CD14-positive monocyte (primary cell): Measurements from ENCODE around the gene NAA60. TPM values are rescaled to one million over a fixed set of nuclear protein-coding genes. Genes with fewer than 3 reads are reported as not detected.

ENCODE experiments used
- DNase-seq, 3 donors: peaks; one replicate each; pipeline ENCODE4 v3.0.0-alpha.2; 2011 to 2022
- H2AFZ ChIP-seq: 2 replicates; pipeline ENCODE4 v1.6.0; 2012; ENCODE audit warnings: mild to moderate bottlenecking, low read depth, low read length, inconsistent platforms; ENCODE audit not compliant: insufficient read depth, poor library complexity, severe bottlenecking
- H3K27ac ChIP-seq, 2 donors: 1 replicate in 1 of 2; 2 replicates in 1 of 2; pipeline ENCODE4 v1.5.1; 2012 to 2013; ENCODE audit warnings: low read length in 2 of 2, control low read depth in 1 of 2, inconsistent platforms in 1 of 2, low read depth in 1 of 2, mild to moderate bottlenecking in 1 of 2
- H3K27me3 ChIP-seq, 2 donors: one replicate each; pipeline versions ENCODE4 v1.6.0 to v1.6.1; 2011 to 2013; ENCODE audit warnings: low read length in 2 of 2; ENCODE audit not compliant: control insufficient read depth in 2 of 2, insufficient read depth in 2 of 2
- H3K36me3 ChIP-seq, 2 donors: replicated peaks in 1 of 2; 1 replicate in 1 of 2; 2 replicates in 1 of 2; pipeline versions ENCODE4 v1.5.1 to v1.6.1; 2012 to 2013; ENCODE audit warnings: low read length in 2 of 2, control low read depth in 1 of 2, inconsistent platforms in 1 of 2, mild to moderate bottlenecking in 1 of 2; ENCODE audit not compliant: insufficient read depth in 2 of 2, control insufficient read depth in 1 of 2
- H3K4me1 ChIP-seq, 2 donors: 1 replicate in 1 of 2; 2 replicates in 1 of 2; pipeline versions ENCODE4 v1.5.1 to v1.6.1; 2012 to 2013; ENCODE audit warnings: low read length in 2 of 2, control low read depth in 1 of 2, inconsistent platforms in 1 of 2, mild to moderate bottlenecking in 1 of 2, moderate library complexity in 1 of 2; ENCODE audit not compliant: insufficient read depth in 2 of 2, control insufficient read depth in 1 of 2
- H3K4me2 ChIP-seq: replicated peaks from 2 replicates; pipeline ENCODE3; 2012; ENCODE audit warnings: low read length, moderate library complexity, mild to moderate bottlenecking; ENCODE audit not compliant: poor library complexity, severe bottlenecking; ENCODE audit errors: extremely low read depth
- H3K4me3 ChIP-seq, 3 experiments: fragments of 200-600 bp in 1 of 3; sonication (generic) in 1 of 3; replicated peaks in 1 of 3; 1 replicate in 2 of 3; 2 replicates in 1 of 3; pipeline ENCODE4 v1.5.1; 2011 to 2013; ENCODE audit warnings: low read length in 3 of 3, mild to moderate bottlenecking in 3 of 3, control low read depth in 2 of 3, low read depth in 2 of 3, inconsistent platforms in 1 of 3, moderate library complexity in 1 of 3
- H3K79me2 ChIP-seq: 2 replicates; pipeline ENCODE4 v1.6.0; 2012; ENCODE audit warnings: mild to moderate bottlenecking, control low read depth, inconsistent platforms, low read length, moderate library complexity; ENCODE audit not compliant: insufficient read depth
- H3K9ac ChIP-seq: 2 replicates; pipeline ENCODE4 v1.6.0; 2017; ENCODE audit warnings: low read length, mild to moderate bottlenecking; ENCODE audit not compliant: insufficient read depth, poor library complexity, severe bottlenecking
- H3K9me3 ChIP-seq, 2 donors: replicated peaks in 1 of 2; 1 replicate in 1 of 2; 2 replicates in 1 of 2; pipeline versions ENCODE4 v1.5.1 to v1.6.1; 2012 to 2013; ENCODE audit warnings: low read length in 2 of 2, control low read depth in 1 of 2; ENCODE audit not compliant: control insufficient read depth in 1 of 2, insufficient read depth in 1 of 2
- H4K20me1 ChIP-seq: 2 replicates; pipeline ENCODE4 v1.6.0; 2012; ENCODE audit warnings: mild to moderate bottlenecking, low read length, control low read depth, moderate library complexity; ENCODE audit not compliant: insufficient read depth
- H3K27ac Mint-ChIP-seq, 7 donors: one replicate each; pipeline ENCODE4 v1.8.0; 2020; ENCODE audit warnings: mild to moderate bottlenecking in 7 of 7, mixed read lengths in 7 of 7, moderate library complexity in 6 of 7, inconsistent platforms in 2 of 7
- H3K27me3 Mint-ChIP-seq, 3 donors: one replicate each; pipeline ENCODE4 v1.8.0; 2021 to 2022; ENCODE audit warnings: low read depth in 3 of 3, mild to moderate bottlenecking in 3 of 3, mixed read lengths in 3 of 3, moderate library complexity in 3 of 3, inconsistent platforms in 1 of 3
- H3K36me3 Mint-ChIP-seq, 2 donors: one replicate each; pipeline ENCODE4 v1.8.0; 2020; ENCODE audit warnings: mixed read lengths in 2 of 2, inconsistent platforms in 1 of 2, mild to moderate bottlenecking in 1 of 2
- H3K4me1 Mint-ChIP-seq: one replicate; pipeline ENCODE4 v1.8.0; 2020; ENCODE audit warnings: mild to moderate bottlenecking, mixed read lengths
- H3K4me3 Mint-ChIP-seq, 2 donors: one replicate each; pipeline ENCODE4 v1.8.0; 2020; ENCODE audit warnings: mild to moderate bottlenecking in 2 of 2, mixed read lengths in 2 of 2, moderate library complexity in 1 of 2
- H3K9me3 Mint-ChIP-seq, 7 donors: one replicate each; pipeline ENCODE4 v1.8.0; 2020 to 2022; ENCODE audit warnings: mixed read lengths in 7 of 7, mild to moderate bottlenecking in 6 of 7, moderate library complexity in 6 of 7, inconsistent platforms in 2 of 7
- WGBS: methylation state at CpG from one replicate; pipeline ENCODE4 v1.1.5; 2013; ENCODE audit warnings: missing lambda C conversion rate; ENCODE audit not compliant: insufficient coverage; 5-methylcytosine and 5-hydroxymethylcytosine counted together
- intact Hi-C, 2 donors: fragments of 100-400 bp; cut with micrococcal nuclease; formaldehyde crosslinking; loops; one replicate each; pipeline versions ENCODE4 v1.15.0 to v1.15.1; 2023
- polyA plus RNA-seq, 3 donors: library from polyadenylated mRNA; depleted of rRNA in 1 of 3; unstranded in 2 of 3; stranded (reverse) in 1 of 3; fragments of 300-500 nt in 2 of 3; fragments of >200 nt in 1 of 3; fragmentation: Illumina TruSeq in 2 of 3; gene quantifications; 1 replicate in 2 of 3; 2 replicates in 1 of 3; pipeline ENCODE4 v1.2.3, GENCODE V29; 2012 to 2021
- TF ChIP-seq, protein P1 (sequence below): fragments of 200-600 bp; IDR thresholded peaks from one replicate; pipeline ENCODE4 v1.8.0; 2022; ENCODE audit warnings: antibody characterized with exemption, mild to moderate bottlenecking

Gene NAA60
- polyA plus RNA-seq, 3 donors, result 19.5 to 48.8 (median 29.7) TPM

DNA sequence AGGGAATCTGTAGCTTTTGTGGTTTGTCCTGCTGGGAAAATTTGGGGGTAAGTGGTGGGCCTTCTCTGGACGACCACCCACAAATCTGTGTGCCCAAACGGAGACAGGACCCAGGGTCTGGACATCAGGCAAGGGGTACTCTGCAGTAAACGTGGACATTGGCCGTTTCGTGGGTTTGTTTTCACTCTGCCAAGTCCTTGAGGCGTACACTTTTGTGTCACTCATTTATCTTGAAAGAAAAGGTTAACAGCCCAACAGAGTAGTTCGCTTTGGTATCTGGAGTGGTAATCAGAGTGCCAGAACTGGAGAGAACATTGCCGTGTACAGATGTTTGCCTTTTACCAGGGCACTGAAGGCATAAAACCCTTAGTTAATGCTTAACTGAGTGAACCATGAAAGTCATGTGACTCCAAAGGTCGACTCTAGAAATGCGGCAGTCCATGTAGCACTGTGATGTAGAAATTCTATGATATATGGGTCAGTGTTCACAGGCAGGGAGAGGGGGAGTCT is 15.4 kb downstream of the NAA60 start:
- H3K4me2 ChIP-seq, result peak overlapping the region; percentile 94
- H3K4me1 ChIP-seq, result peaks cover 37 to 54% of the 10 kb centered on the region in 2 donors
- peaks cover 55% of the 10 kb centered on the region for H4K20me1 ChIP-seq
- peak overlapping the region; percentile 89 to 94 for H3K4me3 Mint-ChIP-seq
- H3K36me3 Mint-ChIP-seq, result peaks cover 3 to 6% of the 10 kb centered on the region in 2 donors
- intact Hi-C loops, result loop anchor here (2.0 to 10.0 kb wide), 5 partner anchors 58 to 304 kb away; partner anchors contain the start of genes ZNF174 (in 1 of the 2), ZNF263 (in 1 of the 2) and ZSCAN32 (in 1 of the 2)
- peak overlapping the region; percentile 90 for H3K9ac ChIP-seq
- TF ChIP-seq, protein P1, sequence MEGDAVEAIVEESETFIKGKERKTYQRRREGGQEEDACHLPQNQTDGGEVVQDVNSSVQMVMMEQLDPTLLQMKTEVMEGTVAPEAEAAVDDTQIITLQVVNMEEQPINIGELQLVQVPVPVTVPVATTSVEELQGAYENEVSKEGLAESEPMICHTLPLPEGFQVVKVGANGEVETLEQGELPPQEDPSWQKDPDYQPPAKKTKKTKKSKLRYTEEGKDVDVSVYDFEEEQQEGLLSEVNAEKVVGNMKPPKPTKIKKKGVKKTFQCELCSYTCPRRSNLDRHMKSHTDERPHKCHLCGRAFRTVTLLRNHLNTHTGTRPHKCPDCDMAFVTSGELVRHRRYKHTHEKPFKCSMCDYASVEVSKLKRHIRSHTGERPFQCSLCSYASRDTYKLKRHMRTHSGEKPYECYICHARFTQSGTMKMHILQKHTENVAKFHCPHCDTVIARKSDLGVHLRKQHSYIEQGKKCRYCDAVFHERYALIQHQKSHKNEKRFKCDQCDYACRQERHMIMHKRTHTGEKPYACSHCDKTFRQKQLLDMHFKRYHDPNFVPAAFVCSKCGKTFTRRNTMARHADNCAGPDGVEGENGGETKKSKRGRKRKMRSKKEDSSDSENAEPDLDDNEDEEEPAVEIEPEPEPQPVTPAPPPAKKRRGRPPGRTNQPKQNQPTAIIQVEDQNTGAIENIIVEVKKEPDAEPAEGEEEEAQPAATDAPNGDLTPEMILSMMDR, result no peak
- peak overlapping the region; percentile 45 to 93 for H3K27ac ChIP-seq
- H3K36me3 ChIP-seq, result no peaks in the 10 kb centered on the region
- peak overlapping the region; percentile 100 for H2AFZ ChIP-seq
- H3K79me2 ChIP-seq, result peaks cover 66% of the 10 kb centered on the region
- peaks cover 62% of the 10 kb centered on the region for H3K4me1 Mint-ChIP-seq
- peak overlapping the region; percentile 63 to 89 (median 71) for H3K4me3 ChIP-seq
- no peaks in the 10 kb centered on the region for H3K27me3 ChIP-seq
- WGBS, result 25% methylated on average over 8 of the region's 10 CpGs
- peak overlapping the region; percentile 83 to 94 (median 91) for H3K27ac Mint-ChIP-seq
- H3K9me3 Mint-ChIP-seq, result no peaks in the 10 kb centered on the region
- H3K27me3 Mint-ChIP-seq, result peaks cover 0 to 3% (median under 1%) of the 10 kb centered on the region in 3 donors
- H3K9me3 ChIP-seq, result no peaks in the 10 kb centered on the region
- peak in 1 of 3 donors; percentile 13 for DNase-seq

DNA sequence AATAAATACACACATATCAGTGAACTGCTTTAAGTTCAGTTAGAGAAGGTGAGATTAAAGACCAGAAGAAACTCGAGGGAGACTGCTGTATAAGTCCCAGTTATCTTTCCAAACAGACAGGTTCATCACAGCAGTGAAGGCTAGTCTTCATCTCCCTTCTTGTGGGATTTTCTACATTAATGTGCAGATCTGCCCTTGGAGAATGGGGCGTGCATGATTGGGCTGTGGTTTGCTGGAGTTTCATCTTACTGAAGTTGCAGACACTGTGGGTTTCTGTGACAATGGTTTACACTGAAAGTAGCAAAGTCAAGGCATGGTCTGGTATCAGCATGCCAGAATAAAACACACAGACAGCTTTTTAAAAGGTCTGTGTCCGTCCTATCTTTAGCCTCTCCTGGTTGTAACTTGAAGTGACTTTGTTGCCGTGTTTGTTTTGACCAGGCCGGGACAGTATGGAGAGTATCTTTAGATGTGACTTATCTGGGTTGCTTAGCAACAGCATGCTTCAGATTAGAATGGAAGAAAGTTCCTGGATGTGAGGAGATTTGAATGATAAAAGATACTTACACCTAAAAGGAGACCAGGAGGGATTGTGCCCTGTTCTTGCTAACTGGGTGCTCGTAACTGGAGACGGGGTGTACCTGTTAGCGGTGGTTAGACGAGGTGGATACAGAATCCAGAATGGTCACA is 16.1 kb downstream of the NAA60 start:
- no peaks in the 10 kb centered on the region for H3K27me3 ChIP-seq

More for the DNA sequence above, 16.1 kb downstream of the NAA60 start:
- H3K27ac ChIP-seq, result no peak overlapping the region
- no peak for DNase-seq
- Mint-ChIP-seq H3K36me3 (peaks cover 3 to 6% of the 10 kb centered on the region in 2 donors), H3K9me3 (no peaks in the 10 kb centered on the region), H3K4me3 (peak overlapping the region; percentile 89 to 94), H3K4me1 (peaks cover 65% of the 10 kb centered on the region), H3K27me3 (peaks cover 0 to 3% (median 0%) of the 10 kb centered on the region in 3 donors), H3K27ac (peak overlapping the region in 3 of 7 donors; percentile 3 to 93 (median 83))
- intact Hi-C loops, result loop anchor here (2.0 to 10.0 kb wide), 6 partner anchors 38 to 305 kb away; partner anchors contain the start of genes C16orf90 (in 1 of the 2), ZNF174 (in 1 of the 2), ZNF263 (in 1 of the 2) and ZSCAN32 (in 1 of the 2)
- H3K4me2 ChIP-seq, result peak overlapping the region; percentile 94
- H3K9me3 ChIP-seq, result no peaks in the 10 kb centered on the region
- peaks cover 62% of the 10 kb centered on the region for H4K20me1 ChIP-seq
- no peaks in the 10 kb centered on the region for H3K36me3 ChIP-seq
- peaks cover 39 to 54% of the 10 kb centered on the region in 2 donors for H3K4me1 ChIP-seq
- H3K79me2 ChIP-seq, result peaks cover 73% of the 10 kb centered on the region
- peak overlapping the region in 2 of 3 experiments; percentile 71 to 89 for H3K4me3 ChIP-seq
- WGBS, result 88% methylated on average over 7 of the region's 9 CpGs
- H2AFZ ChIP-seq, result no peak overlapping the region
- TF ChIP-seq, protein P1, result no peak
- peak overlapping the region; percentile 90 for H3K9ac ChIP-seq
